Right hindlimb (tissue), 1 donor: ENCODE results near the gene PGBD5.
A peak's percentile ranks its signal among the peaks of the same experiment; 100 is the strongest.
"Not testable (repeated sequence)": the region's sequence is repeated elsewhere in the genome, so short reads cannot be mapped to it uniquely, and the experiment has no call there.

Source experiments
- DNase-seq: peaks from one replicate; pipeline ENCODE4 v3.0.0-alpha.2; 2018

PGBD5 gene

GRCh38 chr1:230426246-230427093 lies at the start of gene PGBD5:
Gene PGBD5, minus strand, starts transcription at chr1:230426332. Its CDS starts 404 bp downstream, at chr1:230425928.
- peak; percentile 89 for DNase-seq

- not testable (repeated sequence) for DNase-seq
Observed at GRCh38 chr1:230474924-230475323, 48.8 kb upstream of the PGBD5 start.

- DNase-seq = not testable (repeated sequence)
Observed at GRCh38 chr1:230470750-230471149, 44.6 kb upstream of the PGBD5 start.

GRCh38 chr1:230469271-230469670 lies 43.1 kb upstream of the PGBD5 start:
- no peak for DNase-seq

- no peak for DNase-seq
Observed at GRCh38 chr1:230465691-230466090, 39.6 kb upstream of the PGBD5 start.

GRCh38 chr1:230464671-230465070 lies 38.5 kb upstream of the PGBD5 start:
- no peak for DNase-seq

- no peak for DNase-seq
Observed at GRCh38 chr1:230463760-230464159, 37.6 kb upstream of the PGBD5 start.

- no peak for DNase-seq
Observed at GRCh38 chr1:230463326-230463725, 37.2 kb upstream of the PGBD5 start.

GRCh38 chr1:230459465-230459864 lies 33.3 kb upstream of the PGBD5 start:
- DNase-seq = no peak

GRCh38 chr1:230458509-230458908 lies 32.4 kb upstream of the PGBD5 start:
- DNase-seq = no peak

- DNase-seq = no peak
Observed at GRCh38 chr1:230456478-230456877, 30.3 kb upstream of the PGBD5 start.

GRCh38 chr1:230455291-230455690 lies 29.2 kb upstream of the PGBD5 start:
- no peak for DNase-seq

- DNase-seq = no peak
Observed at GRCh38 chr1:230453377-230453776, 27.2 kb upstream of the PGBD5 start.

- DNase-seq = no peak
Observed at GRCh38 chr1:230441183-230442029, 15.3 kb upstream of the PGBD5 start.

GRCh38 chr1:230435108-230435507 lies 9.0 kb upstream of the PGBD5 start:
- no peak for DNase-seq

- no peak for DNase-seq
Observed at GRCh38 chr1:230431527-230431926, 5.4 kb upstream of the PGBD5 start.

GRCh38 chr1:230430499-230430898 lies 4.4 kb upstream of the PGBD5 start:
- no peak for DNase-seq

- no peak for DNase-seq
Observed at GRCh38 chr1:230429067-230429735, 3.1 kb upstream of the PGBD5 start.

GRCh38 chr1:230427981-230428380 lies 1.8 kb upstream of the PGBD5 start:
- no peak for DNase-seq

GRCh38 chr1:230427094-230427876 lies 1.2 kb upstream of the PGBD5 start:
- no peak for DNase-seq

- peak; percentile 20 for DNase-seq
Observed at GRCh38 chr1:230425252-230426091, 660 bp downstream of the PGBD5 start.
